Measurements from ENCODE around the gene CD22. TPM values are rescaled to one million over a fixed set of nuclear protein-coding genes. Genes with fewer than 3 reads are reported as not detected.

CD22 gene
- total and polyA plus RNA-seq, 2 of the 8 experiments (the other 6 are each of a cell fraction or from before 2014, with no cell fraction given) = 0.06 to 0.60 TPM

- Histone ChIP-seq H3K4me3 (ENCODE audit: extremely low read depth in 1 of 4, insufficient read depth in 2 of 4, low read depth in 3 of 4, low read length in 4 of 4) (no peak overlapping the region), H3K4ac (replicated peaks; ENCODE audit: insufficient read length, low read depth, low read length) (no peak overlapping the region), H4K8ac (ENCODE audit: extremely low read depth, insufficient read depth, low read length) (peak overlapping the region; percentile 54), H3K18ac (ENCODE audit: extremely low read depth, low read length) (no peak overlapping the region; the same call in 1 of the 2 replicates), H3K4me1 (replicated peaks in 1 of 4; ENCODE audit: control insufficient read depth in 3 of 4, insufficient read depth in 4 of 4, low read length in 3 of 4) (peaks cover 0 to 2% (median 0%) of the 10 kb centered on the region in 4 experiments; a peak in 2 of 7 replicates), H3K27ac (ENCODE audit: low read depth, low read length) (no peak overlapping the region), H2BK12ac (ENCODE audit: low read depth, low read length) (no peak overlapping the region), H2BK15ac (ENCODE audit: low read length) (no peak overlapping the region), H3K9me3 (ENCODE audit: insufficient read depth in 2 of 2, low read depth in 1 of 2, low read length in 1 of 2) (no peaks in the 10 kb centered on the region), H2AFZ (ENCODE audit: low read length) (no peak overlapping the region), H3K79me2 (ENCODE audit: control insufficient read depth in 1 of 2, insufficient read depth in 2 of 2, low read length in 2 of 2) (no peaks in the 10 kb centered on the region), H3K4me2 (ENCODE audit: insufficient read depth in 1 of 2, low read depth in 2 of 2, low read length in 2 of 2) (no peak overlapping the region), H3K27me3 (replicated peaks in 1 of 4; ENCODE audit: control insufficient read depth in 3 of 4, extremely low read depth in 1 of 4, insufficient read depth in 3 of 4, low read length in 3 of 4) (no peaks in the 10 kb centered on the region), H3K23me2 (ENCODE audit: low read depth, low read length) (no peaks in the 10 kb centered on the region; the same call in 1 of the 2 replicates), H3K79me1 (ENCODE audit: low read depth, low read length) (no peaks in the 10 kb centered on the region), H3K36me3 (ENCODE audit: control insufficient read depth in 2 of 4, insufficient read depth in 4 of 4, low read length in 3 of 4) (no peaks in the 10 kb centered on the region), H4K91ac (replicated peaks; ENCODE audit: insufficient read length, low read length) (no peak overlapping the region), H3K14ac (ENCODE audit: insufficient read length) (no peak overlapping the region), H2BK120ac (replicated peaks; ENCODE audit: low read depth, low read length) (no peak overlapping the region), H2BK5ac (ENCODE audit: low read depth, low read length) (no peak overlapping the region), H4K20me1 (replicated peaks in 1 of 2; ENCODE audit: control insufficient read depth in 1 of 2, insufficient read depth in 2 of 2, low read length in 2 of 2) (no peaks in the 10 kb centered on the region), H4K5ac (ENCODE audit: insufficient read length, low read depth, low read length) (no peak overlapping the region), H3K9ac (replicated peaks in 1 of 4; ENCODE audit: extremely low read depth in 1 of 4, low read depth in 3 of 4, low read length in 3 of 4) (no peak overlapping the region), H2AK5ac (ENCODE audit: low read depth, low read length) (no peak overlapping the region), H3K23ac (ENCODE audit: insufficient read length) (no peak overlapping the region), H3K56ac (replicated peaks; ENCODE audit: insufficient read length, low read depth, low read length) (no peak overlapping the region), H2BK20ac (ENCODE audit: low read length) (no peak overlapping the region)
- 88% methylated on average over 31 of the region's 47 CpGs; no CpG with 5 or more reads in 1 of the 2 experiments for WGBS, 2 experiments (ENCODE audit: extremely low coverage in 1 of 2, insufficient coverage in 1 of 2, insufficient read length in 1 of 2, insufficient replicate concordance in 2 of 2, low coverage in 1 of 2, low lambda C conversion rate in 2 of 2, missing lambda C conversion rate in 1 of 2)
- no peak for TF ChIP-seq NANOG (IDR thresholded peaks at IDR 0.05; ENCODE audit: insufficient read depth, low read depth, low read length, poor library complexity, severe bottlenecking)
- no peak for TF ChIP-seq SAP30 (IDR thresholded peaks at IDR 0.05; ENCODE audit: insufficient read depth, insufficient replicate concordance, low read length)
- TF ChIP-seq SIX5 (IDR thresholded peaks at IDR 0.05; ENCODE audit: low read depth, low read length) = no peak
- TF ChIP-seq CTBP2 (IDR thresholded peaks at IDR 0.05; ENCODE audit: borderline replicate concordance, insufficient read depth, insufficient read length, low read length) = no peak
- no peak for TF ChIP-seq RAD21 (IDR thresholded peaks at IDR 0.05 in 1 of 2, conservative IDR thresholded peaks at IDR 0.05 in 1 of 2; ENCODE audit: low read depth in 2 of 2, low read length in 2 of 2)
- TF ChIP-seq CBX5 (IDR thresholded peaks at IDR 0.05; ENCODE audit: low read depth, low read length) = no peak
- TF ChIP-seq YY1 (IDR thresholded peaks at IDR 0.05; ENCODE audit: low read depth, low read length) = no peak
- no peak for TF ChIP-seq GTF2F1 (IDR thresholded peaks at IDR 0.05; ENCODE audit: borderline replicate concordance, low read depth, low read length)
- TF ChIP-seq ZNF274 (IDR thresholded peaks at IDR 0.05; ENCODE audit: borderline replicate concordance, extremely low read depth, low read length) = no peak
- POLR2A ChIA-PET (ENCODE audit: partially characterized antibody) = interaction anchor here (0.6 kb wide), 1 partner anchor 130 kb away, joined by 3 read pairs; no protein-coding TSS in a partner anchor
- CTCF ChIA-PET (ENCODE audit: partially characterized antibody) = interaction anchor here (0.7 to 4.1 kb wide), 19 partner anchors 9 to 336 kb away, joined by 3 to 51 read pairs (median 5); no protein-coding TSS in a partner anchor
- DNase-seq (ENCODE audit: low read depth in 1 of 2, low spot score in 2 of 2) (peak in 1 of 2 experiments; percentile 43), FAIRE-seq (no peak)
These were observed 22.6 kb downstream of the CD22 start for GRCh38 chr19:35351411-35352176.

Data from H1 (cell line).